Right hindlimb (tissue), 1 donor: ENCODE results near the gene TMEM89.

Source experiments
- DNase-seq: peaks from one replicate; pipeline ENCODE4 v3.0.0-alpha.2; 2018

TMEM89 gene, protein sequence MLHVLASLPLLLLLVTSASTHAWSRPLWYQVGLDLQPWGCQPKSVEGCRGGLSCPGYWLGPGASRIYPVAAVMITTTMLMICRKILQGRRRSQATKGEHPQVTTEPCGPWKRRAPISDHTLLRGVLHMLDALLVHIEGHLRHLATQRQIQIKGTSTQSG

DNA sequence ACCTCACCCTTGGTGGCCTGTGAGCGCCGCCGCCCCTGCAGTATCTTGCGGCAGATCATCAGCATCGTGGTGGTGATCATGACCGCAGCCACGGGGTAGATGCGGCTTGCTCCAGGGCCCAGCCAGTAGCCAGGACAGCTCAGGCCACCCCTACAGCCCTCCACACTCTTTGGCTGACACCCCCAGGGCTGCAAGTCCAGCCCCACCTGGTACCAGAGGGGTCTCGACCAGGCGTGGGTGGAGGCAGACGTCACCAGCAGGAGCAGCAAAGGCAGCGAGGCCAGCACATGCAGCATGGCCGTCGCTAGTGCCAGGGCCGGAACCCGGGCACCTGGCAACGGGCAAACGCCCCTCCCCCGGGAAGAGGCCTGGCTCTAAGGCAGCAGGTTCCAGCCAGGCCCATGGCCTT, at the start of gene TMEM89:
TMEM89 (minus strand) TSS at position 309 of the 409 bp plus-strand sequence; CDS start at position 296, 13 bp downstream.
- no peak for DNase-seq

DNA sequence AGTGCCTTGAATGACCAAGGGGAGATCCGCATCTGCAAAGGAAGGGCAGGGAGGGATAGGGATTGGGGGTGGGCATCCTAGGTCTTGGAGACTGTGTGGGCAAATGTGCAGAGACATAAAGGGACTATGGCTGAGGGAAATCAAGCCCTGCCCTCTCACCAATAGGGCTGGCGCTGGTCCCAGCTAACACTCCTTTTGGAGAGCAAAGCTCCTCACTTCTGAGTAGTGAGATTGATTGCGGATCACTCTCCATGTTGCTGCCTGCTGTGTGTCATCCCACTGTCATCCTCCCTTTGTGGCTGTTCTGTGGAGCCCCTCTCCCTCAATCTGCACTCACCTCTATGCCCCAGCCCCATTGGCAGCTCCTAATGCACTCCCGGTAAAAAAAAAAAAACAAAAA, 43.4 kb upstream of the TMEM89 start:
- no peak for DNase-seq

DNA sequence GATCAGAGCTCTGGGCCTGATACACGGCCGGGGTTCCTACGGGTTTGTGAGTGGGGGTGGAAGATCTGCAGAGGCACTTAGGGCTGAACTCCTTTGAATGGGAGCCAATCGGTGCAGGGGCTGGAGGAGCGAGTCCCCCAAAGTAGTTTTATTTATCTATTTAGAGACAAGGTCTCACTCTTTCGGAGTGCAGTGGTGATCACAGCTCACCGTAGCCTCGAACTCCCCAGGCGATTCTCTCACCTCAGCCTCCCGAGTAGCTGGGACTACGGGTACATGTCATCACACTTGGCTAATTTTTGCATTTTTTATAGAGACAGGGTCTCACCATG, 42.7 kb upstream of the TMEM89 start:
- DNase-seq, result no peak

DNA sequence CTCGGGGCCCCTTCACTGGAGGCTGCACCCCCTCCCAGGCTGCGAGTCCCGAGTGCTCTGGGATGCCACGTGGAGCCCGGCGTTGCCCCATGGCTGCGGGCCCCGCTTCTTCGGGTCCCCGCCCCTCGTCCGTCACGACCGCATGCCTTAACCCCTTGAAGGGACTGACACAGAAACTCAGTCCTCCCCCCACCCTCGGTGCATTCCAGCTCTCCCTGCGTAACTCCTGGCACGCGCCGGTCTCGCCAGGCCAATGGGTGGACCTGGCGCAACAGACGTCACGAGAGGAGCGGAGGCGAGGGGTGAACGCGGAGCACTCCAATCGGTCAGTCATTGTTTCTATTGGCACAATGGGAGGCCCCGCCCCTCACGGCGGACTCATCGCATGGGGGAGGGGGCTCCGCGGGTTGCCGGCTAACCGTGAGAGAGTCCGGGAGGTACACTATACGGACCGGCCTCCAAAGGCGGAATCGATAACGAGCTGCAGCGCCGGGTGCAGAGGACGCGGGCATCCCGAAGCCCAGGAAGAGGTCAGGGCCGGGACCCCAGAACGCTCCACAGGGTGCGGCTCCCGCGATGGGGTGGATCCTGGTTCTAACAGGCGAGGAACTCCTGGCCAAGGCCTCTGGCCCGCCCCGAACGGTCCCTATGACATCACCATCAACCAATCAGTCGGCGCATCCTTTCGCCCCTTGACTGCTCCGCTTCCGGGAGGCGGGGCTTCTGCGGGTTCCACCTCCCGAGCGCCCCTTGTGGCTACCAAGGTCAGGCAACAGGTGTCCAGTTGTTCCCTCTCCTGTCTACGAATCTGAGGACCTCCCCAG, 42.1 kb upstream of the TMEM89 start:
- peak; percentile 93 for DNase-seq

- peak; percentile 81 for DNase-seq
These were observed 41.4 kb upstream of the TMEM89 start, which contains the start of gene CELSR3 for GRCh38 chr3:48662753-48663488. Gene CELSR3, minus strand, starts transcription at chr3:48662886. Its CDS starts 252 bp downstream, at chr3:48662634.

GRCh38 chr3:48662145-48662752, 40.7 kb upstream of the TMEM89 start:
- no peak for DNase-seq

DNA sequence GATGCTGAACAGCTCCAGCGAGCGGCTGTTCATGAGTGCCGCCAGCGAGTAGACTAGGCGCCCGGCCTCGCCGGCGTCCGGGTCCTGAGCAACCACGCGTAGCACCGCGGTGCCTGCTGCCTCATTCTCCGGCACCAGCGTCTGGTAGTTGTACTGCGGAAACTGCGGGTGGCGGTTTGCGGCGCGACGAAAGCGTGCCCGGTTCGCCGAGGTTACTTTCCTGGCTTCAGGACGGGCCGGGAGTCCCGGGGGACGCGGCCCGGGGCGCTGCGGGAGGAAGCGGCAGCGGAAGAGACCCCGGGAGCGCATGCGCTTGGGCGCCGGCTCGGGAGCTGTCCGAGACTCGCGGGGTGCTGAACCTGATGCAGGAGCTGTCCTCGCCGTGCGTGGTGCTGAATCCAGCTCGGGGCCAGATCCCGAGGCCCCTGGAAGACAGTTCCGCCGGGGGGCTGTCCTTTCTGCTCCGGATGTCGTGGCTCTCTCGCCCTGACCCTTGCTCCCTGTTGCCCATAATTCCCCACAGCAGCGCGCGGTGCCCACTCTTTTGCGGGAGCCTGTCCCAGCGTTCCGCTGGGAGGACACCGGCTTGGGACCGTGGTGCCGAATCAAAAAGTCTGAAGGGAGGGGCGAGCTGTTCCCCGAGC, 40.1 kb upstream of the TMEM89 start:
- peak; percentile 71 for DNase-seq

- DNase-seq, result no peak
These were observed 39.3 kb upstream of the TMEM89 start for GRCh38 chr3:48660800-48661400.

GRCh38 chr3:48656841-48657281, 35.3 kb upstream of the TMEM89 start:
- no peak for DNase-seq

DNA sequence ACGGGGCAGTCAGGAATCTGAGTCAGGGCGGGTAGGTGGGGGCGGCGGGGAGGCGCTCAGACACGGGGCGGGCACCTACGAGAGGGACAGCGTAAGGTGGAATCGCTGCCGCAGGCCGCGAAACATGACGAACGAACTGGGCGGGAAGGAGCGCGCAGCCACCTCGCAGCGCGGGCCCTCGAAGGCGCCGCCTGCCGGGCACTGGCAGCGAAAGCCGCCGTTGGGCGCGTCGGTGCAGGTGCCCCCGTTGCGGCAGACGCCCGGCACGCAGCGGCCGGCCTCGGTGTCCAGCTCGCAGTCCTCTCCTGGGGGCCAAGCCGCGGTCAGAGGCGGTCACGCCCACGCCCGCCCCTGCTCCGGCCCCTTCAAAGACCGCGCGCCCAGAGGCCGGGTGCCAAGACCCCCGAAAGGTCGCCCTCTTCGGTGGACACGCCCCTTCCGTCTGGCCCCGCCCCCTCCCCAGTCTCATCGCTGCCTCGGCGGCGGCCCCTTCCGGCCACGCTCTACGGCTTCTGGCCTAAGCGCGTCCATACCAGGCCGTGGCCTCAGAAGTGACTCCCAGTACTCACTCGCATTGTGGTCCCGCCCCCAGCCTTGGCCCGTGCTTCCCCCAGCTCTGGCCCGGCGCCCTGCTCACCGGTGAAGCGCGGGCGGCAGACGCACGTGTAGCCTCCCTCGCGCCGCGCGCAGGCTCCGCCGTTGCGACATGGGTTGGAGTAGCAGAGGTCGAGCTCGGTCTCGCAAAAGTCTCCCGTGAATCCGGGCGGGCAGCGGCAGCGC, 34.7 kb upstream of the TMEM89 start:
- DNase-seq, result peak; percentile 84

- DNase-seq, result no peak
These were observed 34.0 kb upstream of the TMEM89 start for GRCh38 chr3:48655606-48656005.

DNA sequence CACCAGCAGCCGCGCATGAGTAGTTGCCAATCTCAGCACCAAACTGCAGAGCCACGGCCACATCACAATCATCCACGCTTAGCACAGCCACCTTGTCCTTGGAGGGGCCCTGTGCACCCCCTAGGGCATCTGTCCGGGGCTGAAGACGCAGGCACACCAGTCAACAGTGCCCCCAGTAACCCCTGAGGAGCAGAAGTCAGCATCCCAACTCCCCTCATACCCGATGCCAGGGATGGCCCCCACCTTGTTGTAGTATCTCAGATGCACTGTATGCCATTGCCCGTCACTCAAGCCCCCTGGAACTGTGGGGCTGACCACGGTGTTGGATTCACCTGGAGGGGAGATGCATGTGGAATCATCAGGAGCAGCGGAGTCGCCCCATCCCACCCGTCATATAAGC, 33.5 kb upstream of the TMEM89 start:
- DNase-seq, result no peak

GRCh38 chr3:48652923-48653715, 31.6 kb upstream of the TMEM89 start:
- no peak for DNase-seq

DNA sequence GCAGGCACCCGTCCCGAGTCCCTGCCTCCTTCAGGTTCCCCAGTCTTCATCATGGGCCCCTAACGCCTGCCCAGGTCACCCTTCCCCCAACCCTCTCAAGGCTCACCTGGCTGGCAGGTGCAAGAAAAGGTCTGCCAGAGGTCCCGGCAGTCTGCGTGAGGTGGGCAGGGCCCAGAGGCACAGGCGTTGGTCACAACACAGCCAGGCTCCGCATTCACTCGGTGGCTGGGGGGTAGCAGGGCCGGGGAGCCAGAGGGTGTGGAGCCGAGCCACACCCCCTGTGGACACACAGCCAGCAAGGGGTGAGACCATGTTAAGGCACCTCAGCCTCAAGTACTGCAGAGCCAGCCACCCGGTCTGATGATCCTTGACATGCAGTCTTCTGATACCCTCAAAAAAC, 30.2 kb upstream of the TMEM89 start:
- DNase-seq, result no peak

GRCh38 chr3:48650723-48651122, 29.2 kb upstream of the TMEM89 start:
- no peak for DNase-seq

DNA sequence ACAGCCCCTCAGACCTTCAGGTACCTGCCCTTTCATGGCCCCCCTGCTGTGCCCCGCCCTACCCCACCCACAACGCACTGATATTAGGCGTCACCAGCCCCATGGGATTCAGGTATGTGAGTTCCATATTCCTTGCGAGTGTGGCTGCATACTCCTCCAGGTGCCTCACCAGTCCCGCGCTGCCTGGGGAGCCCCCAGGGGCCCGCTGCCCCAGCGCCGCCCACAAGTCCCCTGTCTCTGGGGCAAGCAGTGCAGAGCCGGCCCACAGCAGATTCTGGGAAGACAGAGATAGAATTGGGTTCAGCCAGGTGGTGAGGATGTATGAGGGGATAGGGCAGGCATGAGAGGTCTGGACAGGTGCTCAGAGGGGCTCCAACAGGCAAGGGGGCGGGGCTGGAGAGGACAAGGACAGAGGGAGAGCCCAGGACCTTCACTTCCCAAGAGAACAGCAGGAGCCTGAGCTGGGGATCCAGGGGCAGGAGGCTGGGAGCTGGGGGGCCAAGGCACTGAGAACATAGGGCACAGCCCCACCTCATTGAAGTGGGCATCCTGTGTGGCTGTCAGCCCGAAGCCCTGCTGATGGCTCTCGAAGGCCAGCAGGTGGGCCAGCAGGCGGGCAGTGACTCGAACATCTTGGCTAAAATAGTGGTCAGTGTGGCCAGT, 26.8 kb upstream of the TMEM89 start:
- DNase-seq, result no peak

- no peak for DNase-seq
These were observed 26.1 kb upstream of the TMEM89 start for GRCh38 chr3:48647714-48648113.

GRCh38 chr3:48644898-48645760, 23.6 kb upstream of the TMEM89 start:
- DNase-seq, result no peak

DNA sequence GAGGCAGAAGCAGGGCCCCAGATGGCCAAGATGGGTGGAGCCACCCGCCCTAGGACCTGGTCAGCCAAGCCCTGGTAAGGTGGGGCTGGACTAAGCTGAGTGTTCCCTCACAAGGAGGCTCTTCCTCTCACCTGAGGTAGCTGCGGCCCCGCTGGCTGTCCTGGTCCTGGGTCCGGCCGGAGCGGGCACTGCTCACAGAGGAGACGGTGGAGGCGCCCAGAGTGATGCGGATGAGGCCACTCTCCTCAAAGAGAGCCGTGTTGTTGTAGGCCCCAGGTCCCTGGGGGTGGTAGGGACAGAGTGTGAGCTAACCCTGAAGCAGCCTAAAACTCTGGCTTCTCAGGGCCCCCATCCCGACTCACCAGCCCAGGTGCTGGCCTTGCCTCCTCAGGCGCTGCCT, 21.0 kb upstream of the TMEM89 start:
- DNase-seq, result no peak
